A549 (cell line): ENCODE data around the gene TBC1D22A.

Source experiments
- CTCF ChIP-seq: fragments of >200 bp; sonication (Bioruptor Twin); formaldehyde crosslinking; IDR thresholded peaks from 3 replicates; pipeline ENCODE4 v1.5.1; 2016
- NPAS2 ChIP-seq: fragments of 250-450 bp; sonication (Bioruptor Pico); IDR thresholded peaks from 2 replicates; pipeline ENCODE4 v1.8.0; 2022; ENCODE audit warnings: mild to moderate bottlenecking, moderate library complexity, borderline replicate concordance
- PBX3 ChIP-seq: IDR thresholded peaks from 2 replicates; pipeline ENCODE4 v1.6.1; 2012
- POLR2A ChIP-seq: IDR thresholded peaks from 2 replicates; pipeline ENCODE4 v1.6.1; 2012; ENCODE audit warnings: mild to moderate bottlenecking, low read length
- RFX5 ChIP-seq: fragments of 450-650 bp; IDR thresholded peaks from 2 replicates; pipeline ENCODE4 v1.7.1; 2014; ENCODE audit warnings: antibody characterized with exemption, mild to moderate bottlenecking, moderate library complexity
- USF2 ChIP-seq: fragments of 450-650 bp; IDR thresholded peaks from 2 replicates; pipeline ENCODE4 v1.6.1; 2014; ENCODE audit warnings: antibody characterized with exemption

GRCh38 chr22:46737105-46737975 lies 25.1 kb upstream of the TBC1D22A start:
- TF ChIP-seq PBX3 (no peak), CTCF (no peak), NPAS2 (no peak), USF2 (no peak), POLR2A (no peak), RFX5 (no peak)
